GM23338 (cell line): ENCODE data around the gene MIEN1. TPM values are rescaled to one million over a fixed set of nuclear protein-coding genes. Genes with fewer than 3 reads are reported as not detected.
"Not testable (repeated sequence)": the region's sequence is repeated elsewhere in the genome, so short reads cannot be mapped to it uniquely, and the experiment has no call there.

ENCODE experiments used
- ATAC-seq: fragments of 200-7000 bp; cut with Tn5 transposase; 3 replicates; pipeline ENCODE4 v1.9.1; 2020
- DNase-seq: peaks from one replicate; pipeline ENCODE4 v3.0.0-alpha.2; 2015; ENCODE audit warnings: low spot score
- H2AFZ ChIP-seq: fragments of 200-600 bp; sonication (generic); 2 replicates; pipeline ENCODE4 v1.8.0; 2016; ENCODE audit warnings: antibody characterized with exemption, mild to moderate bottlenecking, moderate library complexity
- H3F3A ChIP-seq: fragments of 200-600 bp; sonication (generic); replicated peaks from 2 replicates; pipeline ENCODE4 v1.8.0; 2017; ENCODE audit warnings: antibody characterized with exemption, mixed run types, low read depth
- H3K27ac ChIP-seq: fragments of 200-600 bp; sonication (generic); 2 replicates; pipeline ENCODE4 v1.6.1; 2016; ENCODE audit warnings: low read depth
- H3K27me3 ChIP-seq: fragments of 200-600 bp; sonication (generic); 2 replicates; pipeline ENCODE4 v1.8.0; 2016; ENCODE audit warnings: mild to moderate bottlenecking, mixed run types, moderate library complexity; ENCODE audit not compliant: insufficient read depth
- H3K36me3 ChIP-seq: fragments of 200-600 bp; sonication (generic); 2 replicates; pipeline ENCODE4 v1.8.0; 2016; ENCODE audit warnings: mild to moderate bottlenecking; ENCODE audit not compliant: insufficient read depth
- H3K4me1 ChIP-seq: fragments of 200-600 bp; sonication (generic); 2 replicates; pipeline ENCODE4 v1.8.0; 2016; ENCODE audit warnings: mild to moderate bottlenecking, moderate library complexity; ENCODE audit not compliant: insufficient read depth
- H3K4me2 ChIP-seq: fragments of 200-600 bp; sonication (generic); 2 replicates; pipeline ENCODE4 v1.7.1; 2017; ENCODE audit warnings: mixed run types
- H3K4me3 ChIP-seq: fragments of 200-600 bp; sonication (generic); 2 replicates; pipeline ENCODE4 v1.6.1; 2016; ENCODE audit warnings: mixed run types
- H3K79me2 ChIP-seq: fragments of 200-600 bp; sonication (generic); replicated peaks from 2 replicates; pipeline ENCODE4 v1.8.0; 2017; ENCODE audit warnings: mild to moderate bottlenecking; ENCODE audit not compliant: insufficient read depth
- H3K9me2 ChIP-seq: fragments of 200-600 bp; sonication (generic); 2 replicates; pipeline ENCODE4 v1.8.0; 2017; ENCODE audit not compliant: insufficient read depth
- H4K20me1 ChIP-seq: fragments of 200-600 bp; sonication (generic); replicated peaks from 2 replicates; pipeline ENCODE4 v1.8.0; 2017; ENCODE audit warnings: mild to moderate bottlenecking; ENCODE audit not compliant: insufficient read depth
- H3K27ac Mint-ChIP-seq: 2 replicates; pipeline ENCODE4 v1.8.0; 2020; ENCODE audit warnings: inconsistent platforms, mild to moderate bottlenecking, moderate library complexity, mixed read lengths
- H3K27me3 Mint-ChIP-seq: 3 replicates; pipeline ENCODE4 v1.8.0; 2022; ENCODE audit warnings: low read depth, mild to moderate bottlenecking, moderate library complexity, mixed read lengths, inconsistent platforms; ENCODE audit not compliant: insufficient read depth, poor library complexity
- H3K36me3 Mint-ChIP-seq: 3 replicates; pipeline ENCODE4 v1.8.0; 2021; ENCODE audit warnings: low read depth, mild to moderate bottlenecking, inconsistent platforms, moderate library complexity, mixed read lengths
- H3K4me1 Mint-ChIP-seq: 3 replicates; pipeline ENCODE4 v1.8.0; 2020; ENCODE audit warnings: mild to moderate bottlenecking, inconsistent platforms, mixed read lengths
- H3K4me3 Mint-ChIP-seq: 3 replicates; pipeline ENCODE4 v1.8.0; 2021; ENCODE audit warnings: moderate library complexity, mild to moderate bottlenecking, inconsistent platforms, mixed read lengths
- H3K9me3 Mint-ChIP-seq: 3 replicates; pipeline ENCODE4 v1.8.0; 2020; ENCODE audit warnings: moderate library complexity, mild to moderate bottlenecking, inconsistent platforms, mixed read lengths
- CREB1 ChIP-seq: fragments of 250-450 bp; sonication (Bioruptor Pico); IDR thresholded peaks from 2 replicates; pipeline ENCODE4 v1.5.0; 2020; ENCODE audit warnings: low read depth, mild to moderate bottlenecking, moderate library complexity
- CTCF ChIP-seq, 2 experiments: fragments of 200-600 bp in 1 of 2; sonication (generic) in 1 of 2; conservative IDR thresholded peaks; 2 replicates each; pipeline versions ENCODE4 v1.5.1 to v1.6.1; 2016 to 2017; ENCODE audit warnings: antibody characterized with exemption in 2 of 2, low read depth in 2 of 2, mild to moderate bottlenecking in 2 of 2, moderate library complexity in 1 of 2
- EZH2 ChIP-seq: fragments of 200-600 bp; sonication (generic); IDR thresholded peaks from one replicate; pipeline ENCODE4 v1.8.0; 2017; ENCODE audit warnings: antibody characterized with exemption, mild to moderate bottlenecking, low read depth; ENCODE audit not compliant: unreplicated experiment
- EZH2phosphoT487 ChIP-seq: fragments of 200-600 bp; sonication (generic); IDR thresholded peaks from one replicate; pipeline ENCODE4 v1.8.1; 2018; ENCODE audit warnings: antibody characterized with exemption; ENCODE audit not compliant: unreplicated experiment
- JUNB ChIP-seq: IDR thresholded peaks from one replicate; pipeline ENCODE4 v1.6.1; 2016; ENCODE audit warnings: antibody characterized with exemption; ENCODE audit not compliant: unreplicated experiment
- NANOG ChIP-seq: IDR thresholded peaks from 2 replicates; pipeline ENCODE4 v1.6.1; 2016; ENCODE audit warnings: antibody characterized with exemption, borderline replicate concordance
- REST ChIP-seq: IDR thresholded peaks from one replicate; pipeline ENCODE4 v1.6.1; 2018; ENCODE audit warnings: antibody characterized with exemption; ENCODE audit not compliant: unreplicated experiment
- STAT1 ChIP-seq: IDR thresholded peaks from one replicate; pipeline ENCODE4 v1.6.1; 2016; ENCODE audit warnings: antibody characterized with exemption; ENCODE audit not compliant: unreplicated experiment
- ZNF114 ChIP-seq: fragments of 250-450 bp; sonication (Bioruptor Pico); IDR thresholded peaks from 2 replicates; pipeline ENCODE4 v1.5.0; 2020; ENCODE audit warnings: mild to moderate bottlenecking, moderate library complexity
- polyA plus RNA-seq: library from polyadenylated mRNA; unstranded; fragments of >200 nt; fragmentation: Nextera tagmentation; extraction: Ambion mirVana; gene quantifications from 2 replicates; pipeline ENCODE4 v1.2.1, GENCODE V29; 2016
- total RNA-seq: library from RNA; depleted of rRNA; stranded (reverse); fragments of >200 nt; shearing (Covaris generic); gene quantifications from 2 replicates; pipeline ENCODE4 v1.2.3, GENCODE V29; 2014

MIEN1 gene
- total and polyA plus RNA-seq, 2 experiments from 2014 or later = 37.1 to 91.8 TPM

- TF ChIP-seq EZH2phosphoT487 (no peak), CREB1 (CRISPR knock-in tag) (no peak), ZNF114 (no peak), EZH2 (no peak), CTCF (conservative IDR thresholded peaks at IDR 0.05; ENCODE audit: low read depth in 2 of 2) (no peak), REST (no peak), STAT1 (no peak), NANOG (no peak), JUNB (no peak)
These were observed 18.5 kb downstream of the MIEN1 start (continued) for GRCh38 chr17:39711851-39712250.

DNA sequence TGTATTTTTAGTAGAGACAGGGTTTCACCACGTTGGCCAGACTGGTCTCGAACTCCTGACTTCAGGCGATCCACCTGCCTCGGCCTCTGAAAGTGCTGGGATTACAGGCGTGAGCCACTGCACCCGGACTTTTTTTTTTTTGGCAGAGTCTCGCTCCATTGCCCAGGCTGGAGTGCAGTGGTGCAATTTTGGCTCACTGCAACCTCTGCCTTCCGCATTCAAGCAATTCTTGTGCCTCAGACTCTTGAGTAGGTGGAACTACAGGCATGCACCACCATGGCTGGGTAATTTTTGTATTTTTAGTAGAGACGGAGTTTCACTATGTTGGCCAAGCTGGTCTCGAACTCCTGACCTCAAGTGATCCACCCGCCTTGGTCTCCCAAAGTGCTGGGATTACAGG lies 19.3 kb downstream of the MIEN1 start:
- H3K4me3 ChIP-seq, H3F3A ChIP-seq, DNase-seq, H3K9me2 ChIP-seq, H2AFZ ChIP-seq, H3K27ac ChIP-seq, H3K9me3 Mint-ChIP-seq, H3K4me1 Mint-ChIP-seq, ATAC-seq, H3K27ac Mint-ChIP-seq, H3K4me1 ChIP-seq, H3K4me3 Mint-ChIP-seq, H3K4me2 ChIP-seq, H3K27me3 ChIP-seq: not testable (repeated sequence)
- Mint-ChIP-seq H3K27me3 (peaks cover 10% of the 10 kb centered on the region), H3K36me3 (peaks cover 87% of the 10 kb centered on the region)
- Histone ChIP-seq H3K36me3 (peaks cover 36% of the 10 kb centered on the region), H4K20me1 (peaks cover 18% of the 10 kb centered on the region), H3K79me2 (peaks cover 14% of the 10 kb centered on the region)
